ENCODE results near the gene PARL.

Gene PARL

GRCh38 chr3:183781246-183781645 is 103.4 kb downstream of the PARL start:
- no peak for DNase-seq (ENCODE audit: low spot score in 2 of 2)
- no peaks in the 10 kb centered on the region for H3K4me1 Mint-ChIP-seq
- no peaks in the 10 kb centered on the region for H3K27me3 Mint-ChIP-seq
- no peak for ATAC-seq (replicated peaks; ENCODE audit: extremely low read depth, poor library complexity, severe bottlenecking)
- H3K27ac Mint-ChIP-seq (ENCODE audit: low read depth), result no peak overlapping the region
- no peaks in the 10 kb centered on the region for H3K9me3 Mint-ChIP-seq
- H3K36me3 Mint-ChIP-seq (ENCODE audit: insufficient read depth), result peaks cover 64% of the 10 kb centered on the region
- H3K4me3 Mint-ChIP-seq, result no peak overlapping the region

GRCh38 chr3:183779896-183780465 is 104.7 kb downstream of the PARL start:
- no peak overlapping the region for H3K4me3 Mint-ChIP-seq
- H3K36me3 Mint-ChIP-seq (ENCODE audit: insufficient read depth), result peaks cover 66% of the 10 kb centered on the region
- H3K4me1 Mint-ChIP-seq, result no peaks in the 10 kb centered on the region
- no peaks in the 10 kb centered on the region for H3K27me3 Mint-ChIP-seq
- no peak for ATAC-seq (replicated peaks; ENCODE audit: extremely low read depth, poor library complexity, severe bottlenecking)
- no peak for DNase-seq (ENCODE audit: low spot score in 2 of 2)
- H3K9me3 Mint-ChIP-seq, result no peaks in the 10 kb centered on the region
- no peak overlapping the region for H3K27ac Mint-ChIP-seq (ENCODE audit: low read depth)

All from central memory CD8-positive, alpha-beta T cell (primary cell).